Endothelial cell of umbilical vein (primary cell): Measurements from ENCODE around the gene COL20A1. TPM values are rescaled to one million over a fixed set of nuclear protein-coding genes. Genes with fewer than 3 reads are reported as not detected.

ENCODE experiments used
- BruUV-seq: library from RNA; stranded (reverse); fragments of 400-500 nt; replicated peaks from 2 replicates; lab custom pipeline; 2021; lab: Mats Ljungman, UMichigan
- CTCF ChIA-PET: fragments of 300-600, 350-600 bp; sonication (Branson Sonifier 250); formaldehyde crosslinking; loops from one replicate; lab custom pipeline; 2021; ENCODE audit warnings: antibody characterized with exemption, inconsistent platforms; lab: Charles Lee
- POLR2A ChIA-PET: fragments of 300-600, 350-600 bp; sonication (Branson Sonifier 250); formaldehyde crosslinking; loops from one replicate; lab custom pipeline; 2021; ENCODE audit warnings: antibody characterized with exemption, inconsistent platforms; lab: Charles Lee
- DNase-seq: peaks from one replicate; pipeline ENCODE4 v3.0.0-alpha.2; 2011; ENCODE audit warnings: low read depth, low spot score
- FAIRE-seq: peaks from 2 replicates; lab custom pipeline; 2011; peaks lifted over from hg19 to GRCh38; lab: Jason Lieb, UNC
- H2AFZ ChIP-seq: 2 replicates; pipeline ENCODE4 v1.6.0; 2012; ENCODE audit warnings: low read depth, low read length, control low read depth, inconsistent platforms
- H3K27ac ChIP-seq: 2 replicates; pipeline ENCODE4 v1.5.1; 2011; ENCODE audit warnings: low read depth, mild to moderate bottlenecking, control low read depth, low read length, moderate library complexity; ENCODE audit not compliant: insufficient read depth
- H3K27me3 ChIP-seq, 2 experiments: 2 replicates each; pipeline versions ENCODE4 v1.6.0 to v1.6.1; 2011; ENCODE audit warnings: low read length in 2 of 2, mixed read lengths in 1 of 2; ENCODE audit not compliant: control insufficient read depth in 2 of 2, insufficient read depth in 2 of 2
- H3K36me3 ChIP-seq, 2 experiments: 2 replicates in 1 of 2; 3 replicates in 1 of 2; pipeline ENCODE4 v1.5.1; 2011; ENCODE audit warnings: low read length in 2 of 2, mild to moderate bottlenecking in 1 of 2, moderate library complexity in 1 of 2; ENCODE audit not compliant: control insufficient read depth in 2 of 2, insufficient read depth in 2 of 2; ENCODE audit errors: extremely low read depth in 1 of 2
- H3K4me1 ChIP-seq: 3 replicates; pipeline ENCODE4 v1.5.1; 2011; ENCODE audit warnings: mild to moderate bottlenecking, low read length; ENCODE audit not compliant: control insufficient read depth, insufficient read depth; ENCODE audit errors: extremely low read depth
- H3K4me2 ChIP-seq: 2 replicates; pipeline ENCODE4 v1.6.1; 2011; ENCODE audit warnings: low read length, control low read depth, mixed read lengths; ENCODE audit not compliant: insufficient read depth
- H3K4me3 ChIP-seq, 3 experiments: fragments of 200-600 bp in 1 of 3; sonication (generic), shearing (Covaris generic) in 1 of 3; replicated peaks in 1 of 3; 2 replicates each; pipeline ENCODE4 v1.5.1; 2011 to 2016; ENCODE audit warnings: control low read depth in 3 of 3, low read length in 3 of 3, mild to moderate bottlenecking in 2 of 3, inconsistent platforms in 1 of 3, low read depth in 1 of 3, moderate library complexity in 1 of 3; ENCODE audit not compliant: insufficient read depth in 1 of 3
- H3K79me2 ChIP-seq: 2 replicates; pipeline ENCODE4 v1.6.0; 2012; ENCODE audit warnings: low read length, inconsistent platforms; ENCODE audit not compliant: control insufficient read depth, insufficient read depth
- H3K9ac ChIP-seq: replicated peaks from 2 replicates; pipeline ENCODE3; 2011; ENCODE audit warnings: low read length, control low read depth; ENCODE audit not compliant: insufficient read depth; ENCODE audit errors: extremely low read depth
- H3K9me1 ChIP-seq: replicated peaks from 3 replicates; pipeline ENCODE4 v1.6.0; 2011; ENCODE audit warnings: mild to moderate bottlenecking, low read length; ENCODE audit not compliant: control insufficient read depth, insufficient read depth; ENCODE audit errors: extremely low read depth
- H3K9me3 ChIP-seq: replicated peaks from 2 replicates; pipeline ENCODE4 v1.5.1; 2012; ENCODE audit warnings: low read length, inconsistent platforms; ENCODE audit not compliant: control insufficient read depth, insufficient read depth
- H4K20me1 ChIP-seq: replicated peaks from 2 replicates; pipeline ENCODE3; 2011; ENCODE audit warnings: mild to moderate bottlenecking, low read length; ENCODE audit not compliant: control insufficient read depth, insufficient read depth; ENCODE audit errors: extremely low read depth
- EZH2 ChIP-seq: IDR thresholded peaks from 2 replicates; pipeline ENCODE4 v1.6.1; 2012; ENCODE audit warnings: borderline replicate concordance, low read depth, mild to moderate bottlenecking, moderate library complexity, low read length, inconsistent platforms; ENCODE audit not compliant: severe bottlenecking
- FOS ChIP-seq: IDR thresholded peaks from 2 replicates; pipeline ENCODE4 v1.6.1; 2011; ENCODE audit warnings: mild to moderate bottlenecking, low read length, moderate library complexity, borderline replicate concordance; ENCODE audit not compliant: insufficient read depth
- GATA2 ChIP-seq: IDR thresholded peaks from 2 replicates; pipeline ENCODE4 v1.7.0; 2011; ENCODE audit warnings: low read depth, mild to moderate bottlenecking, moderate library complexity, mixed read lengths, low read length; ENCODE audit not compliant: insufficient read length, insufficient read depth
- JUN ChIP-seq: IDR thresholded peaks from 2 replicates; pipeline ENCODE4 v1.6.1; 2011; ENCODE audit warnings: borderline replicate concordance, low read depth; ENCODE audit not compliant: insufficient read length, insufficient read depth
- MYC ChIP-seq: IDR thresholded peaks from one replicate; pipeline ENCODE4 v1.6.1; 2011; ENCODE audit warnings: mild to moderate bottlenecking, low read depth, low read length
- POLR2A ChIP-seq: IDR thresholded peaks from 2 replicates; pipeline ENCODE4 v1.6.1; 2012; ENCODE audit warnings: low read depth, mild to moderate bottlenecking, control low read depth, low read length
- POLR2AphosphoS5 ChIP-seq: IDR thresholded peaks from 2 replicates; pipeline ENCODE4 v1.6.1; 2012; ENCODE audit warnings: low read depth, mild to moderate bottlenecking, control low read depth, low read length, moderate library complexity; ENCODE audit not compliant: insufficient read depth
- dilution Hi-C: fragments of 300-500 bp; cut with MboI; formaldehyde crosslinking; loops from one replicate; pipeline ENCODE4 v1.15.0; 2019; ENCODE audit warnings: low sequenced_read_pairs; ENCODE audit not compliant: extremely low pct_ligation_motif_present
- intact Hi-C: fragments of 100-400 bp; cut with micrococcal nuclease; formaldehyde crosslinking; loops from one replicate; pipeline ENCODE4 v1.10.0; 2022
- polyA plus RNA-seq, 4 experiments: library from polyadenylated mRNA; depleted of rRNA in 3 of 4; stranded (reverse) in 3 of 4; unstranded in 1 of 4; fragments of >200 nt; gene quantifications; 2 replicates each; pipeline versions ENCODE4 v1.2.1 to v1.2.3, GENCODE V29; 2011 to 2012; ENCODE audit warnings: missing spikeins in 1 of 4
- total RNA-seq: library from RNA; stranded (reverse); gene quantifications from 2 replicates; pipeline ENCODE4 v1.2.3, GENCODE V29; 2021
- TF ChIP-seq, protein P1 (sequence below), 2 donors: IDR thresholded peaks; 1 replicate in 1 of 2; 2 replicates in 1 of 2; pipeline ENCODE4 v1.5.1; 2011; ENCODE audit warnings: low read length in 2 of 2, mild to moderate bottlenecking in 2 of 2, moderate library complexity in 2 of 2, control low read depth in 1 of 2, inconsistent platforms in 1 of 2, low read depth in 1 of 2; ENCODE audit not compliant: insufficient read depth in 1 of 2; ENCODE audit errors: extremely low read depth in 1 of 2
- TF ChIP-seq, protein P2 (sequence below): IDR thresholded peaks from 2 replicates; pipeline ENCODE4 v1.6.1; 2011; ENCODE audit not compliant: insufficient read depth, insufficient read length

COL20A1 gene
- total and polyA plus RNA-seq, 2 donors (not counting 3 experiments of a cell fraction or from before 2014, with no cell fraction given) = not detected

DNA sequence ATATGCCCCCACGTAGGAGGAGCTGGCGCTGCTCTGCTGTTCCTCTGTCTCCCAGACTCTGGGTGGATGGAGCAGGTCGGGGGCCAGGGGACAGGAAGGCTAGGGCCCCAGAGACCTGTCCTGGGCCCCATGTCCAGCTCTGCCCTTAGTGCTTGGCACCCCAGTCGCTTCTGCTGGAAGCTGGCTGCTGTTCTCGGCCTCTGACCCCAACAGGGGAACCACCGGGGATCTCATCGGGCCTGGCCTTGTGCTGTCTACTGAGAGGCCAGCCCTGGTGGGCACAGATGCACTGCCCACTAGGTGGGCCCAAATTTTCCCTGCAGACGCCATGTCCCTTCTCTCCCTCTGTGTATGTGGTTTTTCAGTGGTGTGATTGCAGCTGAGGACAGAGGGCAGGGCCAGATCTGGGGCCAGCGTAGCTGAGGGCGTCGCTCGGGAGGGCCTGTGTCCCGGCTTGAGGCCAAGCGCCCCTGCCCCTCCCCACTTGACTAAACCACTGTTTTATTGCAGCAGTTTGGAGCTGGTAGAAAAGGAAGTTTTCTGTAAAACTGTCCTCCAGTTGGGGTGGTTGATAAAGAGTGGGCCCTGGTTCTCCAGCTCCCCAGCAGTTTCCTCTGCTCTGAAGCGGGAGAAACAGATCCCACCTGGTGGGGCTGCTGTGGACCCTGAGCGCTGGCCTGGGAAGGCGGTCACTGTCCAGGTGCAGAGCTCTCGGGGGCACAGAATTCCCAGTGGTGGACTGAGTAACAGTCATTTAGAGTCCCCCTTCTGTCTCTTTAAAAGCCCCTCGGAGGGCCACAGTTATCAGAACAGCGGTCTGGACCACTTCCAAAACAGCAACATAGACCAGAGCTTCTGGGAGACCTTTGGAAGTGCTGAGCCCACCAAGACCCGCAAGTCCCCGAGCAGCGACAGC lies 5.9 kb upstream of the COL20A1 start:
- ChIA-PET POLR2A (no interaction called here), CTCF (interaction anchor here (1.0 to 2.0 kb wide), 3 partner anchors 22 to 64 kb away, joined by 3 to 12 read pairs (median 5); no protein-coding TSS in a partner anchor)
- no peak overlapping the region for H3K4me3 ChIP-seq
- dilution Hi-C loops = no loop called here
- no peak overlapping the region for H3K27ac ChIP-seq
- H3K27me3 ChIP-seq = no peaks in the 10 kb centered on the region
- H4K20me1 ChIP-seq = no peaks in the 10 kb centered on the region
- TF ChIP-seq GATA2 (no peak), POLR2AphosphoS5 (no peak), POLR2A (no peak), EZH2 (no peak), JUN (no peak), FOS (no peak), MYC (no peak)
- TF ChIP-seq, protein P1, sequence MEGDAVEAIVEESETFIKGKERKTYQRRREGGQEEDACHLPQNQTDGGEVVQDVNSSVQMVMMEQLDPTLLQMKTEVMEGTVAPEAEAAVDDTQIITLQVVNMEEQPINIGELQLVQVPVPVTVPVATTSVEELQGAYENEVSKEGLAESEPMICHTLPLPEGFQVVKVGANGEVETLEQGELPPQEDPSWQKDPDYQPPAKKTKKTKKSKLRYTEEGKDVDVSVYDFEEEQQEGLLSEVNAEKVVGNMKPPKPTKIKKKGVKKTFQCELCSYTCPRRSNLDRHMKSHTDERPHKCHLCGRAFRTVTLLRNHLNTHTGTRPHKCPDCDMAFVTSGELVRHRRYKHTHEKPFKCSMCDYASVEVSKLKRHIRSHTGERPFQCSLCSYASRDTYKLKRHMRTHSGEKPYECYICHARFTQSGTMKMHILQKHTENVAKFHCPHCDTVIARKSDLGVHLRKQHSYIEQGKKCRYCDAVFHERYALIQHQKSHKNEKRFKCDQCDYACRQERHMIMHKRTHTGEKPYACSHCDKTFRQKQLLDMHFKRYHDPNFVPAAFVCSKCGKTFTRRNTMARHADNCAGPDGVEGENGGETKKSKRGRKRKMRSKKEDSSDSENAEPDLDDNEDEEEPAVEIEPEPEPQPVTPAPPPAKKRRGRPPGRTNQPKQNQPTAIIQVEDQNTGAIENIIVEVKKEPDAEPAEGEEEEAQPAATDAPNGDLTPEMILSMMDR (IDR thresholded peaks at IDR 0.05; ENCODE audit: extremely low read depth in 1 of 2, insufficient read depth in 1 of 2, low read depth in 1 of 2, low read length in 2 of 2) = no peak
- TF ChIP-seq, protein P2, sequence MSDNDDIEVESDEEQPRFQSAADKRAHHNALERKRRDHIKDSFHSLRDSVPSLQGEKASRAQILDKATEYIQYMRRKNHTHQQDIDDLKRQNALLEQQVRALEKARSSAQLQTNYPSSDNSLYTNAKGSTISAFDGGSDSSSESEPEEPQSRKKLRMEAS = no peak
- peaks cover 4 to 34% of the 10 kb centered on the region in 2 experiments for H3K36me3 ChIP-seq
- H3K9ac ChIP-seq = no peak overlapping the region
- DNase-seq = no peak
- no peak for FAIRE-seq
- H3K4me2 ChIP-seq = no peak overlapping the region
- intact Hi-C loops = no loop called here
- H3K9me3 ChIP-seq = no peaks in the 10 kb centered on the region
- H3K79me2 ChIP-seq = no peaks in the 10 kb centered on the region
- no peaks in the 10 kb centered on the region for H3K4me1 ChIP-seq
- no peaks in the 10 kb centered on the region for H3K9me1 ChIP-seq
- H2AFZ ChIP-seq = no peak overlapping the region
- no TSS peak for BruUV-seq
